Neural cell (in vitro differentiated cells): ENCODE measurements around the gene NUCB2. TPM values are rescaled to one million over a fixed set of nuclear protein-coding genes. Genes with fewer than 3 reads are reported as not detected.

ENCODE experiments used
- H2AFZ ChIP-seq: fragments of 200-600, 300-800 bp; sonication (generic), shearing (Covaris generic); 2 replicates; pipeline ENCODE4 v1.6.0; 2014; ENCODE audit warnings: low read depth, mild to moderate bottlenecking, antibody characterized with exemption, low read length, moderate library complexity
- H3F3A ChIP-seq: fragments of 200-600 bp; shearing (Covaris generic); 2 replicates; pipeline ENCODE4 v1.6.1; 2016; ENCODE audit warnings: mild to moderate bottlenecking, moderate library complexity, mixed read lengths, antibody characterized with exemption, low read length; ENCODE audit not compliant: insufficient read depth, poor library complexity, severe bottlenecking
- H3K27ac ChIP-seq: fragments of 200-600, 300-800 bp; sonication (generic), shearing (Covaris generic); 2 replicates; pipeline ENCODE4 v1.5.1; 2014; ENCODE audit warnings: mild to moderate bottlenecking, low read length, moderate library complexity
- H3K27me3 ChIP-seq: fragments of 300-800, 200-600 bp; sonication (generic), shearing (Covaris generic); 2 replicates; pipeline ENCODE4 v1.6.0; 2014; ENCODE audit warnings: mild to moderate bottlenecking, low read depth, low read length, moderate library complexity; ENCODE audit not compliant: insufficient read depth
- H3K36me3 ChIP-seq: fragments of 300-800, 200-600 bp; sonication (generic), shearing (Covaris generic); 2 replicates; pipeline ENCODE4 v1.5.1; 2014; ENCODE audit warnings: mild to moderate bottlenecking, antibody characterized with exemption, low read length, moderate library complexity; ENCODE audit not compliant: insufficient read depth
- H3K4me2 ChIP-seq: fragments of 300-800, 200-600 bp; sonication (generic), shearing (Covaris generic); 2 replicates; pipeline ENCODE4 v1.6.0; 2014; ENCODE audit warnings: mild to moderate bottlenecking, low read length
- H3K4me3 ChIP-seq: fragments of 300-800, 200-600 bp; sonication (generic), shearing (Covaris generic); 2 replicates; pipeline ENCODE4 v1.5.1; 2014; ENCODE audit warnings: mild to moderate bottlenecking, low read length, moderate library complexity
- H3K79me2 ChIP-seq: fragments of 200-600 bp; shearing (Covaris generic); replicated peaks from 2 replicates; pipeline ENCODE4 v1.6.0; 2014; ENCODE audit warnings: mild to moderate bottlenecking, low read length, moderate library complexity; ENCODE audit not compliant: insufficient read depth
- H3K9ac ChIP-seq: fragments of 300-800, 200-600 bp; sonication (generic), shearing (Covaris generic); 2 replicates; pipeline ENCODE4 v1.6.1; 2016; ENCODE audit warnings: mild to moderate bottlenecking, low read length, mixed read lengths
- H3K9me2 ChIP-seq: fragments of 200-600 bp; shearing (Covaris generic); 2 replicates; pipeline ENCODE4 v1.6.1; 2016; ENCODE audit warnings: mild to moderate bottlenecking, low read length, mixed read lengths; ENCODE audit not compliant: insufficient read depth
- H3K9me3 ChIP-seq: fragments of 200-600, 300-800 bp; sonication (generic), shearing (Covaris generic); 2 replicates; pipeline ENCODE4 v1.6.1; 2016; ENCODE audit warnings: mild to moderate bottlenecking, mixed run types, low read length, moderate library complexity, mixed read lengths
- H4K20me1 ChIP-seq: fragments of 200-600 bp; shearing (Covaris generic); 2 replicates; pipeline ENCODE4 v1.6.1; 2016; ENCODE audit warnings: mild to moderate bottlenecking, mixed run types; ENCODE audit not compliant: insufficient read depth
- CTCF ChIP-seq: fragments of 450-650 bp; IDR thresholded peaks from 2 replicates; pipeline ENCODE4 v1.5.1; 2014; ENCODE audit warnings: antibody characterized with exemption, mild to moderate bottlenecking, moderate library complexity; ENCODE audit not compliant: poor library complexity, severe bottlenecking
- EP300 ChIP-seq: fragments of 450-650 bp; conservative IDR thresholded peaks from 2 replicates; pipeline ENCODE4 v1.6.1; 2014; ENCODE audit warnings: antibody characterized with exemption, mild to moderate bottlenecking, moderate library complexity; ENCODE audit not compliant: poor library complexity, severe bottlenecking
- EZH2 ChIP-seq: fragments of 200-600, 300-800 bp; shearing (Covaris generic), sonication (generic); IDR thresholded peaks from 2 replicates; pipeline ENCODE4 v1.6.1; 2014; ENCODE audit warnings: antibody characterized with exemption, low read length, borderline replicate concordance, mild to moderate bottlenecking; ENCODE audit not compliant: insufficient read depth, poor library complexity, severe bottlenecking
- MXI1 ChIP-seq: fragments of 450-650 bp; conservative IDR thresholded peaks from 2 replicates; pipeline ENCODE4 v1.6.1; 2014; ENCODE audit warnings: antibody characterized with exemption, mild to moderate bottlenecking; ENCODE audit not compliant: poor library complexity, severe bottlenecking
- RAD21 ChIP-seq: fragments of 450-650 bp; conservative IDR thresholded peaks from 2 replicates; pipeline ENCODE4 v1.6.1; 2014; ENCODE audit warnings: antibody characterized with exemption, mild to moderate bottlenecking, moderate library complexity
- REST ChIP-seq: IDR thresholded peaks from 2 replicates; pipeline ENCODE4 v1.6.1; 2012; ENCODE audit warnings: borderline replicate concordance
- SMC3 ChIP-seq: fragments of 450-650 bp; conservative IDR thresholded peaks from 2 replicates; pipeline ENCODE4 v1.6.1; 2014; ENCODE audit warnings: antibody characterized with exemption, mild to moderate bottlenecking, moderate library complexity; ENCODE audit not compliant: poor library complexity
- TAF1 ChIP-seq: IDR thresholded peaks from 2 replicates; pipeline ENCODE4 v1.6.1; 2012; ENCODE audit warnings: low read depth
- polyA plus RNA-seq: library from polyadenylated mRNA; depleted of rRNA; stranded (reverse); fragments of >200 nt; gene quantifications from 2 replicates; pipeline ENCODE4 v1.2.3, GENCODE V29; 2014

NUCB2 gene
- polyA plus RNA-seq, 1 donor from 2014 or later, result 120 TPM

GRCh38 chr11:17286332-17286731, 9.8 kb downstream of the NUCB2 start:
- no peaks in the 10 kb centered on the region for H3K9me3 ChIP-seq
- H3K4me2 ChIP-seq, result no peak overlapping the region
- no peak overlapping the region for H3K27ac ChIP-seq
- H3K36me3 ChIP-seq, result peaks cover 4% of the 10 kb centered on the region
- H3F3A ChIP-seq, result no peaks in the 10 kb centered on the region
- H3K27me3 ChIP-seq, result no peaks in the 10 kb centered on the region
- no peaks in the 10 kb centered on the region for H3K9me2 ChIP-seq
- H3K79me2 ChIP-seq, result no peaks in the 10 kb centered on the region
- no peak for TF ChIP-seq TAF1
- TF ChIP-seq CTCF, result no peak
- TF ChIP-seq SMC3, result no peak
- no peak for TF ChIP-seq RAD21
- TF ChIP-seq REST, result no peak
- no peak for TF ChIP-seq EZH2
- TF ChIP-seq MXI1, result no peak
- H3K4me3 ChIP-seq, result no peak overlapping the region
- no peak overlapping the region for H2AFZ ChIP-seq
- no peaks in the 10 kb centered on the region for H4K20me1 ChIP-seq
- no peak overlapping the region for H3K9ac ChIP-seq

- Histone ChIP-seq H3F3A (no peaks in the 10 kb centered on the region), H3K79me2 (no peaks in the 10 kb centered on the region), H3K27ac (no peak overlapping the region), H3K9me3 (no peaks in the 10 kb centered on the region), H3K9me2 (no peaks in the 10 kb centered on the region), H3K27me3 (no peaks in the 10 kb centered on the region), H4K20me1 (no peaks in the 10 kb centered on the region), H3K9ac (no peak overlapping the region), H3K4me2 (no peak overlapping the region), H2AFZ (no peak overlapping the region), H3K4me3 (no peak overlapping the region), H3K36me3 (peaks cover 4% of the 10 kb centered on the region)
- TF ChIP-seq EP300 (no peak), REST (no peak)
These were observed 10.5 kb downstream of the NUCB2 start for GRCh38 chr11:17287058-17287457.
